Limb (tissue), 2 donors: Measurements from ENCODE around the gene WDR64.

ENCODE experiments used
- DNase-seq, 2 donors: peaks; one replicate each; pipeline ENCODE4 v3.0.0-alpha.2; 2016; ENCODE audit errors: extremely low spot score in 2 of 2

The WDR64 gene

DNA sequence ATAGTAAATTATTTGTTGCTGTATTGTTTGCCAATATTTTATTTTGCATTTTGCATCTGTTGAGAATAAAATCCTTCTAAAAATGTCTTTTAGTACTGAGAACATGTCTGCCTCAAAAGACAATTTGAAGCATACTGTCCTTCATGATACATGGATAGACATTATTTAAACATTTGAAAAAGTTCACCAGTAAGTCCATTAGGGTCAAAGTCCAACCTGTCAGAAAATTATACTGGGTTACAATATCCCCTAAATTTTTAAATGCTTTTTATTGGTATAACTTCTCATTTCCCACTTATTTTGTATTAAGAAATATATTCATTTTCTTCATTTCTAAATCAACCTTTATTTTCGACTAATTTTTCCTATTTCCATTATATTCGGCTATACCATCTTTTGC lies 21.2 kb upstream of the WDR64 start:
- DNase-seq: no peak

DNA sequence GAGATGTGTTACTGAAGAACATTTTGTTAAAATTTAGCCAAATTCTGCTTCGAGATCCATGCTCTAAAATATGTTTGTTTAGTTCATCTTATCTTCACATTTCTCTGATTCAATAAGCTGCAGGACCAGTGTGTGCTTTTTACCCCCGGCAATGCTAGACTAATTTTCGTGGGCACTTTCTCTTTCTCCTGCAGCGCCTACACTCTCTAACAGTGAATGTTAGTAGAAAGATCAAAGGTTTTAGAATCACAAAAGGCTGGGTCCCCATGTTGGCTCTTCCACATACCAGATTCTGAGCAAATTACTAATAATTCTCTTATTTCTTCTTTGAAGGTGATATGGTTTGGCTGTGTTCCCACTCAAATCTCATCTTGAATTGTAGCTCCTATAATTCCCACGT lies 20.4 kb upstream of the WDR64 start:
- DNase-seq: no peak

DNA sequence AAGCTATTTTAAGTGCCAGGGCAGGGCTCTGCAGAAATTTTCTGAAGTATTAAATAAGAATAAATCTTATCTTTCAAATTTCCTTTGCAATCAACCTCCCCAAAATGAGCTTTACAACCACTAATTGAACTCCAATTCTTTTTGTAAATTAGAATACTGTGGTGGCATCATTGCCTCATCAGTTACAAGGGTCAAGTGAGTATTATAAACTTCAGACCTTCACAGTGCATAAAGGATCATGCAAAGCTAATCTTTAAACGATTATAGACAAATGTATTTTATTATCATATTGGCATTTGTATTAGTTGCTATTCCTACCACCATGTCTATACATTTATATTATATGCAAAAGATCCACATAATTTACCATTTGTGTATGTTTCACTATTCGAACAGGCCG lies 19.1 kb upstream of the WDR64 start:
- DNase-seq: no peak

DNA sequence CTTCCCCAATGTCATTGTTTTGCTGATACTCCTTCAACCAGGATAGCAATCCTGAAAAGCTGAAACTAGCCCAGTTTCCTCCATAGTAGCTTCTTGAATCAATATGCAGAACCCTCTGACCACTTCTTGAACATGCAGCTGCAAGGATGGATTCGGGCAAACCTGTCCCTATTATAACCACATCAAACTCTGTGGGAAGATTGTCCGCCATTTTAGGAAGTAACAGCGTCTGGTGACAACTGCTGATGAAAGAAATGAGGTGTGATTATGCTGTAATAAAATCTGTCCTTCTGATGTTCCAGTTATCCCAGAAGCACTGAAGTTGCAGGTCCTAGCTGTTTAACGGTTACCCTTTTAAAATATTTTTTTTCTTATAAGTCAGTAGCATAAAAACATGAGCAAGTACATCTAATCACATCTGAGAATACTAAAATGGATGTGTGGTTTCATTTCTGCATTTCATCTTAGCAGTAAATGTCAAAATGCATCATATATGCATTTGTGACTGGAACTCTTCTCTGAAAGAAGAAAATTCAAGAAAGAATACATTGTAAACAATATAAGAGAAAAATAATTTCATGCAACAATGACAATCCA lies 16.4 kb upstream of the WDR64 start:
- DNase-seq: no peak

DNA sequence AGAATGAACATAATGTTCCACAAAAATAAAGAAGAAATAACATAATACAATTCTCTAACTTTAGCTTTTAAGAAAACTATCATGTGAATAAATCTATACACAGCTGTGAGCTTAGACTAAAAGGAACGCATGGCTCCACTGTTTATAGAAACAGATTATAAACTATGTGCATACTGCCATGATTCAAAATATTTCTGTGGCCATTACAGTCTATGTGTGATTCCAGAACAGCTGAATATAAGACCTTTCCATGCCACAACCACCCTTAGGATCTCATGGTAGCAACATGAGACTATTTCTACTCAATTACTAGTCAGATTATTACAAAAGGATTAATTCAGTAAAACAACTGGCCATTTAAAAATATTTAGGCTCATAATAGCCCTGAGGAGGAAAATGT lies 15.8 kb upstream of the WDR64 start:
- no peak for DNase-seq

DNA sequence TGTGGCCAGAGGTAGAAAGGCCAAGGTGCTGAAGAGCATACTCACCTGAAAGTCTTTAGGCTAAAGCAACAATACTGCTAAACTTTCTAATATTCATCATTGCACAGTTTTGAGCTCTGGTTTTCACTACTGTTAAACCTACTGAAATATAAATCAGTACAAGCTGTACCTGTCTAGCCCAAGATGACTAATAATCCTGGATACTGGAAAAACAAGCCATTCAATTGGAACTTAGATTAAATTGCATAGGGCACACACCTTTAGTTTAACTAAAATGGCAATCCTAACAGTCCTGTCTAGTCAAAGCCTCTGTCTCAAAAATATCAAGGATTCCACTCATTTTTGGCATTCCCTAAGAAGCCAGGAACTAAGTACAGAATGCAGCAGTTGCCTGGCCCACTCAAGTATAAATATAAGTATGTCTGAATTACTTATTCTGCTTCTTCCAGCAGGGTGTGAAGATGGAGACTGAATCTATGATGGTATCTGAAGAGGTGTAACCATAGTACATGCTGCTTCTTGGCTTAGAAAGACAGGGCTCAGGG lies 15.0 kb upstream of the WDR64 start:
- DNase-seq: no peak

DNA sequence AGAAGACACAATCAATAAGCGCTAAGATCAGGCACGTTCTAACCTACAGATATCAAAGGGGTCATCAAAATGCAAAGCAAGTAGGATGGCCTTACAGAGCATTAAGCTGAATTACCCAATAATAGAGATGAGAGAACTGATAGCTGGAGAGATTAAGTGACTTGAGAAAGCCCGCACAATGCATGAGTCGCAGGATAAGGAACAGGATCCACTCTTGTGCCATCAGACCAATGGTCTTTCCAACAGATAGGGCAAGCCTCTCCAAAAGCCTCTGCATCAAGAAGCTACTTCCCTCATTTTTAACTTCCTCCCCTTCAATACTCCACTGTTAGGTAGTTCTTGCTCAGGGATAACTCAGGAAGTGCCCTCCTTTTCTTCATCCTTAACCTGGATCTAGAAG lies 14.5 kb upstream of the WDR64 start:
- no peak for DNase-seq

DNA sequence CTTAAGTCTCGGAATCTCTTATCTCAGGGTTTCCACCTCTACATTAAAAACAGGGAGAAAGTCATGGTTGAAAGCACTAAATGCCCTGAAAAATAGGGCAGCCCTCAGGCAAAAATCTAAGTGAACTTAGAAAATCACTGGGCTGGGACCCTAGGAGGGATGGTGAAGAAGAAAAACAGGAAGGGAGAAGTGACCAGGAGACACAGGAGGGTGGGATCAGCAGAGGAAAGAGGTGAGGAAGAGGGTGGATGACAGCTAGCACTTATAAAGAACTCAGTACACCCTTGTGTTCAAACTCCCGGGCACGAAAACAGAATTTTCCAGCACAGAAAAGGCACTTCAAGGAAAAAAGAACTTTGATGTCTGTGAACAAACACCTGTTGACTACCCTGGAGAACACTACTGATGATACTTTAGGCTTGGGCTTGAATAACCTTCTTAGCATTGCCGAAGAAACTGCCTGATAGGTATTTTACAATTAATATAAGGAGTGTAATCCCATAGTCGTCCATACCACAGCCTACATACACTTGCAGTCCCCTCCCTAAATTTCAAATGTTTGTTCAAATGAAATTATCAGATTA lies 13.9 kb upstream of the WDR64 start:
- no peak for DNase-seq

DNA sequence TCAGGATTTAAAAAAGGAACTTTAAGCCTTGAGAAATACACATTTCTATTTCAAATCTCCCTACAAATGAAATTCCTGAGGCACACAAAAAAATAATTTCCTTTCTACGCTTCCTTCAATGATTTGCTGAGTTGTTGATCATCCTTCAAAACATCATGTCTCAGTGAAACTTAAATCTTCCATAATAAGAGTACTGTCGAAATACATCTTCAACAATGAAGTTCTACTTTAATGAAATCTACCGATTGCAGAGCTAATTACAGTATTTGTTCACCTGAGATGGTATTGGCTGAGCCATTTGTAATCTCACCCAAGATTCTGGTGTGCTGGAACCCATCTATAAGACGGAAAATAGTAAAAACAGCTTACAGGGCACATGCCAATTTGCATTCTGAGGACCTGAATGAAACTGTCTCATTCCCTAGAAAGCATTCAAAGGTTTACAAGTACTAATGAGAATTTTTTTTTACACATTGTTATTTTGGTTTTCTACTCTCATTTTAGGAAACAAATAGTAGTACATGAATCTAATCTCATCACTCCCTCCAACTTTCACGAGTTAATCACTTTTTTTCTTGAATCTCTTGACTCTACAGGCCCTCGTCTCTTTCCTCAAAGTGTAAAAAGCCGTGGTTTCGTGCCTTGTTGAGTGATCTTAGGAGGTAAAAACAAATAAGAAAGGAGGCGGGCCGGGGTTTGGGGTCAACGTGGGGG lies 13.0 kb upstream of the WDR64 start:
- DNase-seq: no peak

DNA sequence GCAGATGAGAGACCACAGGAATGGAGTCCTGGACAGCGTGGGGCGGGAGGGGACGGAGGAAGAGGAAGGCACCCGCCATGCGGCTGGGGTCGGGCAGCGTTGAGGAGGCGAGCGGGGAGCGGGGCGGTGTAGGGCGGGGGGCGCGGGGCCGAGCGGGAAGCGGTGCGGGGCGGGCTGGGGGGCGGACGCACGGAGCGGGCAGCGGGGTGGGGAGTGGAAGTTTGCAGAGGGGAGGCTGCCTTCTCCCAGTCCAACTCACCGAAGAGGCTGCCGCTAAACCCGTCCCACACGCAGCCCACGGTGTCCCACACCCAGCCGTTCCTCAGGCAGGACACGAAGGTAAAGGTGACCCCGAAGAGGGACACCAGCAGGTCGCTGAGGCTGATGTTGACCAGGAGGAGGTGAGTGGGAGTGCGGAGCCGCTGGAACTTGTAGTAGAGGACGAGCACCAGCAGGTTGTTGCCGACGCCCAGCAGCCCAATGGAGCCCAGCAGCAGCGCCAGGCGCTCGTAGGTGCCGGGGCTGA lies 12.4 kb upstream of the WDR64 start:
- DNase-seq: peak in 1 of 2 donors; percentile 70

DNA sequence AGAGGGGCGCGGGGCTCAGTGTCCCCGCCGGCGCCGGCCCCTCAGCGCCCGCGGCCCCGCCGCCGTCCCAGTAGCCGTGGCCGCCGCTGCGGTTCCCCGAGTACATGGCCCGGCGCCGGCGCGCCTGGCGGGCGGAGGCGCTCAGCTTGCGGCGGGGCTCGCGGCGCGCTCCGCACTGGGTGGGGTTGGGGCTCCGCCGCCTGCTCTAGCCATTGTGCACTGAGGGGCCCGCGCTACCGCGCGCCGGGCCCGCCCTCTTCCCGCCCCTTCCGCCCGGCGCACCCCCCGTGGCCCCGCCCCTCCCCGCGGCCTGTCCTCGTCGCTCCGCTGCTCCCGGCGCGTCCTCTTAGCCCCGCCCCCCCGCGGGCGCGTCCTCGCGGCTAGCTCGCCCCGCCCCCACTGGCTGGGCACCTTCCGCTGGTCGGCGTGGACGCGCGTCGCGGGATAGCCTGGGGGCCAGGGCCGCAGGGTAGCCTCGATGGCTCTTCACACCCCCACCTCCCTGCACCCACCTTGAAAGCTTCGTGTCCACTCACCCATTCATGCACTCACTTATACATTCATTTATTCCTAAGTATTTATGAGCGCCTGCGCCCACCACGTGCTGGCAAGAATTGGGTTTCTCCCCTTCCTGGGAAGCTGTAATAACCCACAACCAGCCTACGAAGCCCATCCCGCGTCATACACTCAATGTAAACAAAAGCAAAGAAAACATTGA lies 11.8 kb upstream of the WDR64 start, which contains the start of the genes CHML and OPN3:
TSS of gene CHML (minus strand) at position 221 of the 718 bp plus-strand sequence. CDS start 4,603 bp downstream, outside the sequence.
TSS of gene OPN3 (minus strand) at position 221 of the 718 bp plus-strand sequence. CDS start at position 106, 115 bp downstream.
- DNase-seq: peak; percentile 86 to 95

DNA sequence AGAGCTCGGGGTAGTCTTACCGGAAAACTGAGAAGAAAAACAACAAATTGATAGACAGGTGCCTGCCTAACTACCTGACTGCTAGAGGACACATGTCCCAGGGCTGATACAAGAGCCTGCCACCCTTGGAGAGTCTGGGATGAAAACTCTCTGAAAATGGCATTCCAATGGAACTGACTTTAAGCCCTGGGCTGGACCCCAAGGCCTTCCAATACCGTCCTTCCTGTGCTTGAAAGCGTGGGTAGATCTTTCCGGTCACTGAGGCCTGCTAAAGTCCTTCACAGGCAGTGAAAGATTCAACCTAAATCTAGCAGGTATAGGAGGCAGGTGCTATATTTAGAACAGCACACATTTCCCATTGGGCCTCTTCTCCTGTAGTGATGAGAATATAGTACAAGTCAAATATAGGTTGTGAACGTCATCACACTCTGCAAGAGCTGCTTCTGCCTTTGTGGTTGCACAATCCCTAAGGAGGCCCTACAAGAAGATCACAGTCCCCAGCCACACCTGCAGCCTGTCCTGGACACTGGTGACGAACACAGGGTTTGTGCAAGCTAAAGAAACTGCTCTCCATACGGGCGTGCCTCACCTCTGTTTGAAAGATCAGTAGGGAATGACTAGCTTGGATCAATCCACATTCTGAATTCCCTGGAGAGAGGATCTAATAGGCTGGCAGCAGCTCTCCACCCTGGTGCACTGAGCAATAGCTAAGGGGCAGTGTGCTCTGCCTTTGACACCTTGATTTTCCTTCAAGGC lies 11.0 kb upstream of the WDR64 start:
- DNase-seq: no peak

DNA sequence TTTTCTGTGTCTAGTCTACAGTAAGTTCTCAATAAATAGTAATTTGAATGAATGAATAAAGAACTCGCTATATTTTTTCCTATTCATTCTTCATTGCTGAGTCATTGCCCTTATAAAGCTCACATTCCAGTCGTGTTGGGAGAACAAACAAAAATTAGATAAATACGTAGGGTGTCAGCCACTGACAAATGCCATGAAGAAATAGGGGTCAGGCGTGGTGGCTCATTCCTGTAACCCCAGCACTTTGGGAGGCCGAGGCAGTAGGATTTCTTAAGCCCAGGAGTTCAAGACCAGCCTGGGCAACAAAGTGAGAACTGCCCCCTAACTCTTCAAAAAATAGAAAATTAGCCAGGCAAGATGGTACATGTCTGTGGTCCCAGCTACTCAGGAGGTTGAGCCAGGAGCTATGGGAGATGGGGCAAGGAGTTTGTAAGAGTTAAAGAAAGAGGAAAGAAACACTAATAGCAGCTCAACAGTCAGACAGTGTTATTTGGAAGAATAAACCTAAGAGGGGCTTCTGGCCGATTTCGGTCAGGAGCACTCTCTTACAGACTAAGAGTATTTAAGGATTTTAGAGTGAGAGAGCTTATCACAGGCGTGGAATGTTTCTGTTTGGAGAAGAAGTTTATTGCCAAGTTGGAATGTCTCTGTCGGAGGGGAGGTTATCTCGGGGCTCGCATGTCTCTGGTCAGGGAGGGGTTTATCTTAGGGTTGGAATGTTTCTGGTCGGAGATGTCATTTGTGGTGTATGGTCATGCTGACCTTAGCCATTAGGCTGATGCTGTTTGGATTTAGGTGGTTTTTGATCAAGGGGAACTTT lies 10.1 kb upstream of the WDR64 start:
- no peak for DNase-seq

DNA sequence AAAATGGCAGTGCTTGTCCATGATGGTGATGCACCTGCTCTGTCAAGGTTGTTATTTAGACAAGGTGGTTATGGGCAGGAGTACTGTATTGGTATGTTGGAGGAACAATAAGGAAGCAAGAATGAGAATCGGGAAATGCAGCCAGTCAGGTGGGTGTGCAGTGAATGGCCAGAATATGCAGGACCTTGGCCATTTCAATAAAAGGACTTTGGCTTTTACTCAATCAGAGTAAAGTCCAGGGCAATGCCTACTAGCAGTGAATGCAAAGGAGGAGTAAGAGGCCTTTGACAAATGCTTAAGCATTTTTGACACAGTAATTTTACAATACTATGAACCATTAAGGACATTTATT lies 9.5 kb upstream of the WDR64 start:
- DNase-seq: no peak

DNA sequence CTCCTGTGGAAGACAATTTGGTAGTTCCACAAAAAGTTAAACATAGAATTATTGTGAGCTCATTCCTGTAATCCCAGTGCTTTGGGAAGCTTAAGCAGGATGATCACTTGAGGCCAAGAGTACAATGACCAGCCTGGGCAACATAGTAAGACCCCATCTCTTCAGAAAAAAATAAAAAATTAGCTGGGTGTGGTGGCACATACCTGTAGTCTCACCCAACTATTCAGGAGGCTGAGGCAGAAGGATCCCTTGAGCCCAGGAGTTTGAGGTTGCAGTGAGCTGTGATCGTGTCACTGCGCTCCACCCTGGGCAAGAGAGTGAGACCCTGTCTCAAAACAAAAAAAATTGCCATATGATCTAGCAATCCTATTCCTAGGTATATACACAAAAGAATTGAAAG lies 7.8 kb upstream of the WDR64 start:
- no peak for DNase-seq

DNA sequence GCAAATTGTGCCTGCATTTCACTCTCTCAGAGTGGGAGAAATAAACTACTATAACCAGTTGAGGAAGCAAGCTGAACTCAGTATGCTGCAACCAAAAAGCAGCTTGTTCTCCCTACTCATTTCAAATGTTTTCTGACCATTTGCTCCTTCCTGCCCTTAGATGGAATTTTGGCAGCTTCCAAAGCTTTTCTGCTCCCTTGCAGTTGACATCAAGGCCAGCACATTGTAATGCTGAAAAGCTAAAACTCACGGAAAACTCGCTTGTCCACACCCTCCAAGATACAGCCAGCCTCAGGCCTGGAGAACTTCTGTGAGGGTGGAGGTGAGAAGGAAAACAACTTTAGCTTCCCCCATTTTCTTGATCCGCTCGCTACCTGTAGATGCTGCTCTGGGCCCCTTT lies 6.9 kb upstream of the WDR64 start:
- no peak for DNase-seq

DNA sequence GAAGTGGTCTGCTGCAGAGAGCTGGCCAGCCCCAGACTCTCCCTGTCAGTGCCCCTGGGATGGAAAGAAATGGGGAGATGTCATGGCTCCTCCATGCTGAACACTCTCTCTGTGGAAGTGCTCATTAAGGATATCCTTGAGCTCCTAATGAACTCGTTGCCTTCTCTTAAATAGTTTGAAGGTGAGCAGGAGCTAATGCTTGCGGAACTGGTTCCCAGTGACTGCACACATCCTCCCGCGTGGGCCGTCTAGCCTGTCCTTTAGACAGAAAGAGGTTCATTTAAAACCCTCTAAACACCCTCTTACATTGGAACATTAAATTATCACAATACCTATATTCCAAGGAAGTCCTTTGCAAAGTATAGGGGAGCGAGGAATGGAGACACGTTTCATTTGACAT lies 5.9 kb upstream of the WDR64 start:
- DNase-seq: no peak

DNA sequence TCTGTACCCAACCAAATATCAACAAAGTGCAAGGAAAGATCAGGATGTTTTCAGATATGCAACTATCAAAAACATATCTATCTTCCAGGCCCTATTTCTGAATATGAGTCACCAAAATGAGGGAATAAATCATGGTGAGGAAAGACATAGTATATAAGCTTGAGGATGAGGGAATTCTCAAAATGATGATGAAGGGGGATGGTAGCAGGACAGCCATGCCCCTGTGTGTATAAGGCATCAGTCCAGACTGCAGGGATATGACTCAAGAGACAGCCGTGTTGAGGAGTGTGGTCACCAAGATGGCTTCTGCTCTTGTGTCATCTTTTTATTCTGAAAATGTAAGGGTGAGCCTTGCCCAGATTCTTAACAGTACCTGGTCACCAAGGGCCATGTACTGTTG lies 4.4 kb upstream of the WDR64 start:
- DNase-seq: no peak

DNA sequence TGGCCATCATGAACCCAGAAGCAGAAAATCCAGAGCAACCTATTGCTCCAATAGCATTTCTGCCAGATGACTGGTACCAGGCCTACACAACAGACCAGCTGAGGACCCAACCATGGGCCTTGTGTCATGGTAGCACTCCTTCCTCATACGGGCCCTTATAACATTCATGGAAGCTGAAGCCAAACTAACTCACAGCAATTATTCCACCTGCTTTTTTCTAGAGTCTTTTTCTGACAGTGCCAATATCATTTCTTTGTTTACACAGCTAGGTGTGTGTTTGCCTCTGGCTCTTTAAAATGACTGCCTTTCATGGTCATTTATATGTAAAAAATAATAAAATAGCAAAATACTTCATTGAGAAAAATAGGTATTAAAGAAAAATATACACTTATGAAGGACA lies 3.9 kb upstream of the WDR64 start:
- no peak for DNase-seq

DNA sequence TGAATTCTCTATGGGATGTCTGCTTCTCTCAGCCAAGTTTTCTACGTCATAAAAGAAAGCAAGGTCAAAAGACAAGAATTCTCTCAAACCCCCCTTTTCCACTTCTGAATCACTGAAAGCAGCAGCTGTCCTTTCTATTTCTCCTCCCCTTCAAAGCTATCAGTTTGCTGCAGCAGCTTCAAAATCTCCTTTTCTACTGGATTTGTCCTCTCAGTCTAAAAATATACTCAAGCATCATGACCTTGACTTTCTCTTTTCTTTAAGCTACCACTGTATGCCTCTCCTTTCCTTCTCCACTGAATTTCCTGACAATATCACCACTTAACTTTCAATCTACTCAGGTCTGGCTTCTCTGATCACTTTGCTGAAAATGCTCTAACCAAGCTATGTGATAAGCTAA lies 1.9 kb downstream of the WDR64 start:
- DNase-seq: no peak
